Activated T-cell treated with anti-CD3 and anti-CD28 coated beads, Interleukin-2, amount 50 U/mL, for 72 hours (primary cell): Measurements from ENCODE around the gene CTDSP1. TPM values are rescaled to one million over a fixed set of nuclear protein-coding genes. Genes with fewer than 3 reads are reported as not detected.

Experiments used
- ATAC-seq, 2 donors: fragments of 150-1000 bp; cut with Tn5 transposase; replicated peaks in 1 of 2; 2 replicates each; pipeline ENCODE4 v1.10.0; 2021; ENCODE audit warnings: moderate library complexity in 2 of 2, mild to moderate bottlenecking in 1 of 2
- DNase-seq, 2 donors: peaks; one replicate each; pipeline ENCODE4 v3.0.0; 2021 to 2022; ENCODE audit warnings: mixed read lengths in 1 of 2
- H3K27ac Mint-ChIP-seq: one replicate; pipeline ENCODE4 v1.8.0; 2022; ENCODE audit warnings: mild to moderate bottlenecking, moderate library complexity, mixed read lengths
- H3K27me3 Mint-ChIP-seq: one replicate; pipeline ENCODE4 v1.8.0; 2022; ENCODE audit warnings: low read depth, mixed read lengths
- H3K36me3 Mint-ChIP-seq, 2 donors: one replicate each; pipeline ENCODE4 v1.8.0; 2022; ENCODE audit warnings: mixed read lengths in 2 of 2, mild to moderate bottlenecking in 1 of 2; ENCODE audit not compliant: insufficient read depth in 2 of 2
- H3K4me1 Mint-ChIP-seq: one replicate; pipeline ENCODE4 v1.8.0; 2022; ENCODE audit warnings: low read depth, mixed read lengths
- H3K4me3 Mint-ChIP-seq, 2 donors: one replicate each; pipeline ENCODE4 v1.8.0; 2022; ENCODE audit warnings: mild to moderate bottlenecking in 2 of 2, mixed read lengths in 2 of 2, moderate library complexity in 2 of 2
- H3K9me3 Mint-ChIP-seq, 2 donors: one replicate each; pipeline ENCODE4 v1.8.0; 2022; ENCODE audit warnings: mixed read lengths in 2 of 2
- total RNA-seq, 2 donors: library from RNA; stranded (reverse); gene quantifications; one replicate each; pipeline ENCODE4 v1.2.3, GENCODE V29; 2022

CTDSP1 gene
- total RNA-seq, 2 donors from 2014 or later, result 76.7 to 79.0 TPM

- Mint-ChIP-seq H3K27me3 (peaks cover 8% of the 10 kb centered on the region), H3K27ac (peak overlapping the region; percentile 68), H3K4me1 (peaks cover 54% of the 10 kb centered on the region), H3K4me3 (peak overlapping the region; percentile 87 to 93), H3K36me3 (no peaks in the 10 kb centered on the region), H3K9me3 (no peaks in the 10 kb centered on the region)
- no peak for DNase-seq
- ATAC-seq, result peak; percentile 0 to 1
Observed at GRCh38 chr2:218405746-218406208, 6.1 kb downstream of the CTDSP1 start.

DNA sequence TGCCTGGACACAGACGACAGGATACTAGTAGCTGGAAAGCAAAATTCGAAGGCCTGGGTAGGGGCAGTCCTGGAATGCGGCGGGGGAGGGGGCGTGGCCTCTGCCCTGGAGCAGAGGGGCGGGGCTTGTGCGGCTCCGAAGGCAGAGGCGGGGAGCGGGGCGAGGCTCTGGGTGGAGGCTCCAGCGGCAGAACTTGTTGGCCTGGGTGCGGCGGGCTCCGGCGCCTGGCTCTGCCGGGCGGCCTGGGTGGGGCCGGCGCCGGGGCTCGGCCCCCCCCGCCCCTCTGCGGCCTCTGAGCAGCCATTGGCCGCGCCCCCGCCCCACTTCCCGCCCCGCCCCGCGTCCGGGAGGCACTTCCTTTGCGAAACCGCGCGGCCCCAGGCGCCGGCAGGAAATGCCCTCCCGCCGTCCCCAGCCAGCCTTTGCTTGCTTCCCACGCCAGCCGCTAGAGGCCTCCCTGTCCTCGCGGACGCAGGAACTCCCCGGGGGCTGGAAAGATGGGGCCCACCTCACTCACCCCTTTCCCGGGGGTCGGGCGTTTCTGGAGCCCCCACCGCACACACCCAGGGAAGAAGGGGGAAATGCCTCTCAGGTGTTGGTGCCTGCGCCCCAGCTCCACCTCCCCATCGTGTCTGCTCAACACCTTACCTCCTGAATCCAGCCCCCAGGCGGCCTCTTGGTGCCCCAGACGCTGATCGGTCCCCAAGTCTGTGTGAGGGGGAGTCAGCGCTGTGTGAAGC lies 6.7 kb downstream of the CTDSP1 start:
- H3K27ac Mint-ChIP-seq, result peak overlapping the region; percentile 91
- peak overlapping the region; percentile 87 to 93 for H3K4me3 Mint-ChIP-seq
- ATAC-seq (peak; percentile 84), DNase-seq (peak; percentile 93)
- no peaks in the 10 kb centered on the region for H3K9me3 Mint-ChIP-seq
- peaks cover 52% of the 10 kb centered on the region for H3K4me1 Mint-ChIP-seq
- peaks cover 8% of the 10 kb centered on the region for H3K27me3 Mint-ChIP-seq
- H3K36me3 Mint-ChIP-seq, result no peaks in the 10 kb centered on the region

DNA sequence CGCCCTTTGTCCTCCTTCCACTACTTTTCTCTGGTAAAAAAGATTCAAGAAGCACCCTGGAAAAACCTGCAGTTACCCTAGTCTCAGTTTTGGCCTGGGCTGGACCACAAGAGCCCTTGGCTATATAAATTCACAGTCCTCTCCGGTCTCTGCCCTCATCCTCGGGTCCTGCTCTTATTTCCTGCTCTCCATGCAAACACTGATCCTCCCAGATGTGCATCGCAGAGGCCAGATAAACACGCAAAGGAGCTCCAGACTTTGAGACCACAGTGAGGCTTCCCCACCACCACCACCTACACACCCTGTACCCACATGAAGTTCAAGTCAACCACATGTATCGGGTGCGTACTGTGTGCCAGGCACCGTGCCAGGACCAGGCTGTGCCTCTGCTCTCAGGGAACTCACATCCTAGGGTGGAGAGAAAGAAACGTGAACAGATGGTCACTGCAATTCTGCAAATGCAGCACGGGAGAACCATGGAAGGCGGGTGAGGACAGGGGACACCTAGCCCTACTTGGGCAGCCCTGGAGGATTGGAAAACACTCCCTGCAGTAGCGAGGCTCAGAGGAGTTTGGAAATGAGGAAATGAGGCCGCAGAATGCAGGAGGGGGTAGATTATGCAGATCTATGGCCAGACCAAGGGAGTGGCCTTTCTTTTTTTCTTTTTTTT lies 7.4 kb downstream of the CTDSP1 start:
- Mint-ChIP-seq H3K4me1 (peaks cover 48% of the 10 kb centered on the region), H3K27me3 (peaks cover 8% of the 10 kb centered on the region), H3K27ac (peak overlapping the region; percentile 91), H3K4me3 (peak overlapping the region; percentile 87 to 90), H3K36me3 (no peaks in the 10 kb centered on the region), H3K9me3 (no peaks in the 10 kb centered on the region)
- ATAC-seq, result peak; percentile 38 to 63
- peak; percentile 63 to 78 for DNase-seq

DNA sequence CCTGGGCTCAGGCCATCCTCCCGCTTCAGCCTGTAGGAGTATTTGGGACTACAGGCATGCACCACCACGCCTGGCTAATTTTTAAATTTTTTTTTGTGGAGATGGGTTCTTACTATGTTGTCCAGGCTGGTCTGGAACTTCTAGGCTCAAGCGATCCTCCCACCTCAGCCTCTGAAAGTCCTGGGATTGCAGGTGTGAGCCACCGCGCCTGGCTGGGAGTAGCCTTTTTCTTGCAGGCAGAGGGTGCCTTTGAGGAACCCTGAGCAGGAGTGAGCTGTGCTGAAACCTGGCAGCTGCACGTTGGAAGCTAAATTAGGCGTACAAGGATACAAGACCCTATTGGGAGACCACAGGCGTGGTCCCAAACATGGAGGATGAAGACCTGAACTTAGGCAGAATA lies 8.0 kb downstream of the CTDSP1 start:
- no peaks in the 10 kb centered on the region for H3K36me3 Mint-ChIP-seq
- no peak overlapping the region for H3K27ac Mint-ChIP-seq
- peaks cover 8% of the 10 kb centered on the region for H3K27me3 Mint-ChIP-seq
- H3K9me3 Mint-ChIP-seq, result no peaks in the 10 kb centered on the region
- H3K4me1 Mint-ChIP-seq, result peaks cover 48% of the 10 kb centered on the region
- DNase-seq, result no peak
- no peak overlapping the region for H3K4me3 Mint-ChIP-seq
- ATAC-seq, result no peak

- Mint-ChIP-seq H3K27me3 (no peaks in the 10 kb centered on the region), H3K4me3 (no peak overlapping the region), H3K4me1 (no peaks in the 10 kb centered on the region), H3K27ac (no peak overlapping the region), H3K36me3 (no peaks in the 10 kb centered on the region), H3K9me3 (no peaks in the 10 kb centered on the region)
- no peak for DNase-seq
- ATAC-seq, result no peak
Observed at GRCh38 chr2:218418321-218418716, 18.7 kb downstream of the CTDSP1 start.

GRCh38 chr2:218418717-218419458 lies 19.2 kb downstream of the CTDSP1 start, which contains the start of gene VIL1:
Gene VIL1, plus strand, starts transcription at chr2:218419123. Its CDS starts 4,656 bp downstream, at chr2:218423779.
- H3K27me3 Mint-ChIP-seq, result no peaks in the 10 kb centered on the region
- no peaks in the 10 kb centered on the region for H3K4me1 Mint-ChIP-seq
- DNase-seq (no peak), ATAC-seq (no peak)
- H3K4me3 Mint-ChIP-seq, result no peak within 1 kb of the TSS
- no peaks in the 10 kb centered on the region for H3K9me3 Mint-ChIP-seq
- no peak within 1 kb of the TSS for H3K27ac Mint-ChIP-seq
- H3K36me3 Mint-ChIP-seq, result no peaks in the 10 kb centered on the region

DNA sequence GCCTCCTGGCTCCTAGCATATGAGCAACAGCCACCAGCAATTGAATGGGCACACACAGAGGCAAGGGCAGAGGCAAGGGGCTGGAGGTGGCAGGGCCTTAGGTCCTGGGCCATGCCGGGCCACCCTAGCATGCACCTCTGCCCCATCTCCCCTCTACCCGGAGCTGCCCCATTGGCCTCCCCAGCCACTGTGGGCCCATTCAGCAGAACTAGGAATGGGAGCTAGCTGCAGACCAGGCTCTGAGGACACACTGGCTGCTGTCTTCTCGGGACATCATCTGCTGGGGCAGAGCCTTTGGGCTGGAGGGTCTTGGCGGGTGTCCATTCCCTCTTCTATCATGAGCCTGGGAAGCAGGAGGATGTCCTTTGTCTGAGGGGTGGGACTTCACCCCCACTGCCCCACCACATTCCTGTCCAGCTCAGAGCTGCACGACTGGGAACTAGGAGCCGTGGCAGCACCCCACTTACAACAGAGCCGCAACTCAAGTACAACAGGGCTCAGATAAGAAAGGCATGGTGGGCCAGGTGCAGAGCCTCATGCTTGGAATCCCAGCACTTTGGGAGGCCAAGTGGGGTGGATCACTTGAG lies 20.1 kb downstream of the CTDSP1 start:
- Mint-ChIP-seq H3K9me3 (no peaks in the 10 kb centered on the region), H3K36me3 (no peaks in the 10 kb centered on the region), H3K27me3 (no peaks in the 10 kb centered on the region), H3K27ac (no peak overlapping the region), H3K4me3 (no peak overlapping the region), H3K4me1 (no peaks in the 10 kb centered on the region)
- ATAC-seq, result no peak
- DNase-seq, result no peak

GRCh38 chr2:218421027-218421426 lies 21.4 kb downstream of the CTDSP1 start:
- DNase-seq, result no peak
- no peak overlapping the region for H3K4me3 Mint-ChIP-seq
- no peak for ATAC-seq

GRCh38 chr2:218422403-218423086 lies 22.9 kb downstream of the CTDSP1 start:
- no peaks in the 10 kb centered on the region for H3K9me3 Mint-ChIP-seq
- no peak for ATAC-seq
- no peak overlapping the region for H3K27ac Mint-ChIP-seq
- H3K4me1 Mint-ChIP-seq, result no peaks in the 10 kb centered on the region
- no peak for DNase-seq
- no peaks in the 10 kb centered on the region for H3K27me3 Mint-ChIP-seq
- H3K36me3 Mint-ChIP-seq, result no peaks in the 10 kb centered on the region
- H3K4me3 Mint-ChIP-seq, result no peak overlapping the region

More at GRCh38 chr2:218421027-218421426, 21.4 kb downstream of the CTDSP1 start:
- Mint-ChIP-seq H3K27ac (no peak overlapping the region), H3K36me3 (no peaks in the 10 kb centered on the region), H3K9me3 (no peaks in the 10 kb centered on the region), H3K4me1 (no peaks in the 10 kb centered on the region), H3K27me3 (no peaks in the 10 kb centered on the region)

GRCh38 chr2:218423584-218423983 lies 23.9 kb downstream of the CTDSP1 start:
- Mint-ChIP-seq H3K4me1 (no peaks in the 10 kb centered on the region), H3K27me3 (no peaks in the 10 kb centered on the region), H3K27ac (no peak overlapping the region), H3K4me3 (no peak overlapping the region), H3K9me3 (no peaks in the 10 kb centered on the region), H3K36me3 (no peaks in the 10 kb centered on the region)
- DNase-seq (no peak), ATAC-seq (no peak)

- no peak for ATAC-seq
- DNase-seq, result no peak
- no peaks in the 10 kb centered on the region for H3K9me3 Mint-ChIP-seq
- no peaks in the 10 kb centered on the region for H3K36me3 Mint-ChIP-seq
- H3K27me3 Mint-ChIP-seq, result no peaks in the 10 kb centered on the region
- H3K4me3 Mint-ChIP-seq, result no peak overlapping the region
- no peak overlapping the region for H3K27ac Mint-ChIP-seq
- no peaks in the 10 kb centered on the region for H3K4me1 Mint-ChIP-seq
Observed at GRCh38 chr2:218425531-218425930, 25.9 kb downstream of the CTDSP1 start.

DNA sequence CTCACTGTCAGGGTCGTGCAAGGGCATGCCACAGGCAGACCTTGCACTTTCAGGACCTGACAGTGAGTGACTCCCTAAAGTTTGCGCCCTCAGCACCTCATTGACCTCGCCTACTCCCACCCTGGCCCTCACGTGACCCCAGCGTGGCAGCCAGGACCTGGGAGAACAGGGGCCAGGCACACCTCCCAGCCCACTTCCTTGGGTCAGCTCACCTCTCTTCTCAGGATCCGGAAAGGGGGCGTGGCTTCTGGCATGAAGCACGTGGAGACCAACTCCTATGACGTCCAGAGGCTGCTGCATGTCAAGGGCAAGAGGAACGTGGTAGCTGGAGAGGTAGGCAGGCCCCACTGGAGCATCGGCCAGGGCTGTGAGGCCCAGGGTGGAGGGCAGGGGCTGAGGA lies 28.1 kb downstream of the CTDSP1 start:
- Mint-ChIP-seq H3K9me3 (no peaks in the 10 kb centered on the region), H3K27ac (no peak overlapping the region), H3K36me3 (no peaks in the 10 kb centered on the region), H3K4me1 (no peaks in the 10 kb centered on the region), H3K27me3 (no peaks in the 10 kb centered on the region), H3K4me3 (no peak overlapping the region)
- DNase-seq (no peak), ATAC-seq (no peak)
